Activated CD8-positive, alpha-beta memory T cell treated with anti-CD3 and anti-CD28 coated beads, Interleukin-2, amount 50 U/mL, for 48 hours (primary cell): Measurements from ENCODE around the gene SCN3B.

Source experiments
- DNase-seq: peaks from one replicate; pipeline ENCODE4 v3.0.0-alpha.2; 2020

The SCN3B gene

GRCh38 chr11:123594921-123595320 is 59.5 kb downstream of the SCN3B start:
- no peak for DNase-seq

GRCh38 chr11:123594188-123594901 is 60.1 kb downstream of the SCN3B start:
- DNase-seq: no peak

- no peak for DNase-seq
These were observed 60.9 kb downstream of the SCN3B start for GRCh38 chr11:123593570-123593969.

GRCh38 chr11:123590296-123590912 is 64.0 kb downstream of the SCN3B start:
- DNase-seq: no peak

GRCh38 chr11:123588864-123589262 is 65.6 kb downstream of the SCN3B start:
- no peak for DNase-seq

- no peak for DNase-seq
These were observed 66.1 kb downstream of the SCN3B start for GRCh38 chr11:123588117-123588863.

- no peak for DNase-seq
These were observed 66.9 kb downstream of the SCN3B start for GRCh38 chr11:123587559-123587958.

- no peak for DNase-seq
These were observed 67.4 kb downstream of the SCN3B start for GRCh38 chr11:123587044-123587443.

GRCh38 chr11:123586568-123586967 is 67.9 kb downstream of the SCN3B start:
- no peak for DNase-seq

- no peak for DNase-seq
These were observed 68.7 kb downstream of the SCN3B start for GRCh38 chr11:123585706-123586105.

- DNase-seq: no peak
These were observed 69.2 kb downstream of the SCN3B start for GRCh38 chr11:123585206-123585605.

GRCh38 chr11:123584737-123585136 is 69.7 kb downstream of the SCN3B start:
- DNase-seq: no peak

GRCh38 chr11:123584186-123584585 is 70.2 kb downstream of the SCN3B start:
- no peak for DNase-seq

GRCh38 chr11:123582992-123583504 is 71.4 kb downstream of the SCN3B start:
- DNase-seq: no peak

GRCh38 chr11:123581651-123582399 is 72.6 kb downstream of the SCN3B start:
- no peak for DNase-seq

- DNase-seq: peak; percentile 84
These were observed 73.7 kb downstream of the SCN3B start for GRCh38 chr11:123580557-123581275.

GRCh38 chr11:123580137-123580536 is 74.3 kb downstream of the SCN3B start:
- no peak for DNase-seq

GRCh38 chr11:123579482-123579812 is 75.0 kb downstream of the SCN3B start:
- no peak for DNase-seq
